GM23338 (cell line): ENCODE measurements around the gene CMIP. TPM values are rescaled to one million over a fixed set of nuclear protein-coding genes. Genes with fewer than 3 reads are reported as not detected.
A peak's percentile ranks its signal among the peaks of the same experiment; 100 is the strongest.

Source experiments
- ATAC-seq: fragments of 200-7000 bp; cut with Tn5 transposase; 3 replicates; pipeline ENCODE4 v1.9.1; 2020
- DNase-seq: peaks from one replicate; pipeline ENCODE4 v3.0.0-alpha.2; 2015; ENCODE audit warnings: low spot score
- H2AFZ ChIP-seq: fragments of 200-600 bp; sonication (generic); 2 replicates; pipeline ENCODE4 v1.8.0; 2016; ENCODE audit warnings: antibody characterized with exemption, mild to moderate bottlenecking, moderate library complexity
- H3F3A ChIP-seq: fragments of 200-600 bp; sonication (generic); replicated peaks from 2 replicates; pipeline ENCODE4 v1.8.0; 2017; ENCODE audit warnings: antibody characterized with exemption, mixed run types, low read depth
- H3K27ac ChIP-seq: fragments of 200-600 bp; sonication (generic); 2 replicates; pipeline ENCODE4 v1.6.1; 2016; ENCODE audit warnings: low read depth
- H3K27me3 ChIP-seq: fragments of 200-600 bp; sonication (generic); 2 replicates; pipeline ENCODE4 v1.8.0; 2016; ENCODE audit warnings: mild to moderate bottlenecking, mixed run types, moderate library complexity; ENCODE audit not compliant: insufficient read depth
- H3K36me3 ChIP-seq: fragments of 200-600 bp; sonication (generic); 2 replicates; pipeline ENCODE4 v1.8.0; 2016; ENCODE audit warnings: mild to moderate bottlenecking; ENCODE audit not compliant: insufficient read depth
- H3K4me1 ChIP-seq: fragments of 200-600 bp; sonication (generic); 2 replicates; pipeline ENCODE4 v1.8.0; 2016; ENCODE audit warnings: mild to moderate bottlenecking, moderate library complexity; ENCODE audit not compliant: insufficient read depth
- H3K4me2 ChIP-seq: fragments of 200-600 bp; sonication (generic); 2 replicates; pipeline ENCODE4 v1.7.1; 2017; ENCODE audit warnings: mixed run types
- H3K4me3 ChIP-seq: fragments of 200-600 bp; sonication (generic); 2 replicates; pipeline ENCODE4 v1.6.1; 2016; ENCODE audit warnings: mixed run types
- H3K79me2 ChIP-seq: fragments of 200-600 bp; sonication (generic); replicated peaks from 2 replicates; pipeline ENCODE4 v1.8.0; 2017; ENCODE audit warnings: mild to moderate bottlenecking; ENCODE audit not compliant: insufficient read depth
- H3K9me2 ChIP-seq: fragments of 200-600 bp; sonication (generic); 2 replicates; pipeline ENCODE4 v1.8.0; 2017; ENCODE audit not compliant: insufficient read depth
- H4K20me1 ChIP-seq: fragments of 200-600 bp; sonication (generic); replicated peaks from 2 replicates; pipeline ENCODE4 v1.8.0; 2017; ENCODE audit warnings: mild to moderate bottlenecking; ENCODE audit not compliant: insufficient read depth
- H3K27ac Mint-ChIP-seq: 2 replicates; pipeline ENCODE4 v1.8.0; 2020; ENCODE audit warnings: inconsistent platforms, mild to moderate bottlenecking, moderate library complexity, mixed read lengths
- H3K27me3 Mint-ChIP-seq: 3 replicates; pipeline ENCODE4 v1.8.0; 2022; ENCODE audit warnings: low read depth, mild to moderate bottlenecking, moderate library complexity, mixed read lengths, inconsistent platforms; ENCODE audit not compliant: insufficient read depth, poor library complexity
- H3K36me3 Mint-ChIP-seq: 3 replicates; pipeline ENCODE4 v1.8.0; 2021; ENCODE audit warnings: low read depth, mild to moderate bottlenecking, inconsistent platforms, moderate library complexity, mixed read lengths
- H3K4me1 Mint-ChIP-seq: 3 replicates; pipeline ENCODE4 v1.8.0; 2020; ENCODE audit warnings: mild to moderate bottlenecking, inconsistent platforms, mixed read lengths
- H3K4me3 Mint-ChIP-seq: 3 replicates; pipeline ENCODE4 v1.8.0; 2021; ENCODE audit warnings: moderate library complexity, mild to moderate bottlenecking, inconsistent platforms, mixed read lengths
- H3K9me3 Mint-ChIP-seq: 3 replicates; pipeline ENCODE4 v1.8.0; 2020; ENCODE audit warnings: moderate library complexity, mild to moderate bottlenecking, inconsistent platforms, mixed read lengths
- CREB1 ChIP-seq: fragments of 250-450 bp; sonication (Bioruptor Pico); IDR thresholded peaks from 2 replicates; pipeline ENCODE4 v1.5.0; 2020; ENCODE audit warnings: low read depth, mild to moderate bottlenecking, moderate library complexity
- EZH2phosphoT487 ChIP-seq: fragments of 200-600 bp; sonication (generic); IDR thresholded peaks from one replicate; pipeline ENCODE4 v1.8.1; 2018; ENCODE audit warnings: antibody characterized with exemption; ENCODE audit not compliant: unreplicated experiment
- JUNB ChIP-seq: IDR thresholded peaks from one replicate; pipeline ENCODE4 v1.6.1; 2016; ENCODE audit warnings: antibody characterized with exemption; ENCODE audit not compliant: unreplicated experiment
- polyA plus RNA-seq: library from polyadenylated mRNA; unstranded; fragments of >200 nt; fragmentation: Nextera tagmentation; extraction: Ambion mirVana; gene quantifications from 2 replicates; pipeline ENCODE4 v1.2.1, GENCODE V29; 2016
- total RNA-seq: library from RNA; depleted of rRNA; stranded (reverse); fragments of >200 nt; shearing (Covaris generic); gene quantifications from 2 replicates; pipeline ENCODE4 v1.2.3, GENCODE V29; 2014
- TF ChIP-seq, protein P1 (sequence below): IDR thresholded peaks from 2 replicates; pipeline ENCODE4 v1.6.1; 2016; ENCODE audit warnings: antibody characterized with exemption
- TF ChIP-seq, protein P2 (sequence below), 2 experiments: fragments of 200-600 bp in 1 of 2; sonication (generic) in 1 of 2; conservative IDR thresholded peaks; 2 replicates each; pipeline versions ENCODE4 v1.5.1 to v1.6.1; 2016 to 2017; ENCODE audit warnings: antibody characterized with exemption in 2 of 2, low read depth in 2 of 2, mild to moderate bottlenecking in 2 of 2, moderate library complexity in 1 of 2
- TF ChIP-seq, protein P3 (sequence below): fragments of 250-450 bp; sonication (Bioruptor Pico); IDR thresholded peaks from 2 replicates; pipeline ENCODE4 v1.5.0; 2020; ENCODE audit warnings: mild to moderate bottlenecking, moderate library complexity
- TF ChIP-seq, protein P4 (sequence below): IDR thresholded peaks from one replicate; pipeline ENCODE4 v1.6.1; 2018; ENCODE audit warnings: antibody characterized with exemption; ENCODE audit not compliant: unreplicated experiment

The CMIP gene
- total and polyA plus RNA-seq, 2 experiments from 2014 or later = 9.5 to 62.3 TPM

DNA sequence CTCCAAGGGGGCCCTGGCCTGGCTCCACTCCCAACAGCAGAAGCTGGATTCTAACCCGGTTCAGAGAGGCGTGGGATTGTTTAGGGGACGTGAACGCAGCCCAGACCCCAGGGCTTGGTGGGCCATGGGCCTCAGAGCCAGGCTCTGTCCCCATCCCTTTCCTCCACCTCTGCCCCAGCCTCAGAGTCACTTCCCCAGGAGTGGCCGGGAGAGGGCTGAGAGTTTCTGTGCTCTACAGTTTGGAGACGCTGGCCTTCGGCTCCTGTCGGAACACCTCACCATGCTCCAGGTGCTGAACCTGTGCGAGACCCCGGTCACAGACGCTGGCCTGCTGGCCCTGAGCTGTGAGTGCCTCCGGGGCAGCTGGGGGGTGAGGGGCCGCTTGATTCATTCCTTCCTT is 260.7 kb downstream of the CMIP start:
- no peak overlapping the region for H3K27ac ChIP-seq
- Mint-ChIP-seq H3K9me3 (no peaks in the 10 kb centered on the region), H3K4me1 (peaks cover 7% of the 10 kb centered on the region; the same call in 2 of the 3 replicates), H3K27ac (peak overlapping the region; percentile 60; the same call in 1 of the 2 replicates), H3K36me3 (peaks cover 51% of the 10 kb centered on the region), H3K4me3 (no peak overlapping the region), H3K27me3 (peaks cover 18% of the 10 kb centered on the region)
- H3K4me2 ChIP-seq = no peak overlapping the region
- no peaks in the 10 kb centered on the region for H4K20me1 ChIP-seq
- no peaks in the 10 kb centered on the region for H3K9me2 ChIP-seq
- H3K79me2 ChIP-seq = no peaks in the 10 kb centered on the region
- no peak for TF ChIP-seq EZH2phosphoT487
- TF ChIP-seq, protein P1, sequence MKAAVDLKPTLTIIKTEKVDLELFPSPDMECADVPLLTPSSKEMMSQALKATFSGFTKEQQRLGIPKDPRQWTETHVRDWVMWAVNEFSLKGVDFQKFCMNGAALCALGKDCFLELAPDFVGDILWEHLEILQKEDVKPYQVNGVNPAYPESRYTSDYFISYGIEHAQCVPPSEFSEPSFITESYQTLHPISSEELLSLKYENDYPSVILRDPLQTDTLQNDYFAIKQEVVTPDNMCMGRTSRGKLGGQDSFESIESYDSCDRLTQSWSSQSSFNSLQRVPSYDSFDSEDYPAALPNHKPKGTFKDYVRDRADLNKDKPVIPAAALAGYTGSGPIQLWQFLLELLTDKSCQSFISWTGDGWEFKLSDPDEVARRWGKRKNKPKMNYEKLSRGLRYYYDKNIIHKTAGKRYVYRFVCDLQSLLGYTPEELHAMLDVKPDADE = no peak
- TF ChIP-seq, protein P2, sequence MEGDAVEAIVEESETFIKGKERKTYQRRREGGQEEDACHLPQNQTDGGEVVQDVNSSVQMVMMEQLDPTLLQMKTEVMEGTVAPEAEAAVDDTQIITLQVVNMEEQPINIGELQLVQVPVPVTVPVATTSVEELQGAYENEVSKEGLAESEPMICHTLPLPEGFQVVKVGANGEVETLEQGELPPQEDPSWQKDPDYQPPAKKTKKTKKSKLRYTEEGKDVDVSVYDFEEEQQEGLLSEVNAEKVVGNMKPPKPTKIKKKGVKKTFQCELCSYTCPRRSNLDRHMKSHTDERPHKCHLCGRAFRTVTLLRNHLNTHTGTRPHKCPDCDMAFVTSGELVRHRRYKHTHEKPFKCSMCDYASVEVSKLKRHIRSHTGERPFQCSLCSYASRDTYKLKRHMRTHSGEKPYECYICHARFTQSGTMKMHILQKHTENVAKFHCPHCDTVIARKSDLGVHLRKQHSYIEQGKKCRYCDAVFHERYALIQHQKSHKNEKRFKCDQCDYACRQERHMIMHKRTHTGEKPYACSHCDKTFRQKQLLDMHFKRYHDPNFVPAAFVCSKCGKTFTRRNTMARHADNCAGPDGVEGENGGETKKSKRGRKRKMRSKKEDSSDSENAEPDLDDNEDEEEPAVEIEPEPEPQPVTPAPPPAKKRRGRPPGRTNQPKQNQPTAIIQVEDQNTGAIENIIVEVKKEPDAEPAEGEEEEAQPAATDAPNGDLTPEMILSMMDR (conservative IDR thresholded peaks at IDR 0.05; ENCODE audit: low read depth in 2 of 2) = no peak
- TF ChIP-seq JUNB = no peak
- TF ChIP-seq, protein P3, sequence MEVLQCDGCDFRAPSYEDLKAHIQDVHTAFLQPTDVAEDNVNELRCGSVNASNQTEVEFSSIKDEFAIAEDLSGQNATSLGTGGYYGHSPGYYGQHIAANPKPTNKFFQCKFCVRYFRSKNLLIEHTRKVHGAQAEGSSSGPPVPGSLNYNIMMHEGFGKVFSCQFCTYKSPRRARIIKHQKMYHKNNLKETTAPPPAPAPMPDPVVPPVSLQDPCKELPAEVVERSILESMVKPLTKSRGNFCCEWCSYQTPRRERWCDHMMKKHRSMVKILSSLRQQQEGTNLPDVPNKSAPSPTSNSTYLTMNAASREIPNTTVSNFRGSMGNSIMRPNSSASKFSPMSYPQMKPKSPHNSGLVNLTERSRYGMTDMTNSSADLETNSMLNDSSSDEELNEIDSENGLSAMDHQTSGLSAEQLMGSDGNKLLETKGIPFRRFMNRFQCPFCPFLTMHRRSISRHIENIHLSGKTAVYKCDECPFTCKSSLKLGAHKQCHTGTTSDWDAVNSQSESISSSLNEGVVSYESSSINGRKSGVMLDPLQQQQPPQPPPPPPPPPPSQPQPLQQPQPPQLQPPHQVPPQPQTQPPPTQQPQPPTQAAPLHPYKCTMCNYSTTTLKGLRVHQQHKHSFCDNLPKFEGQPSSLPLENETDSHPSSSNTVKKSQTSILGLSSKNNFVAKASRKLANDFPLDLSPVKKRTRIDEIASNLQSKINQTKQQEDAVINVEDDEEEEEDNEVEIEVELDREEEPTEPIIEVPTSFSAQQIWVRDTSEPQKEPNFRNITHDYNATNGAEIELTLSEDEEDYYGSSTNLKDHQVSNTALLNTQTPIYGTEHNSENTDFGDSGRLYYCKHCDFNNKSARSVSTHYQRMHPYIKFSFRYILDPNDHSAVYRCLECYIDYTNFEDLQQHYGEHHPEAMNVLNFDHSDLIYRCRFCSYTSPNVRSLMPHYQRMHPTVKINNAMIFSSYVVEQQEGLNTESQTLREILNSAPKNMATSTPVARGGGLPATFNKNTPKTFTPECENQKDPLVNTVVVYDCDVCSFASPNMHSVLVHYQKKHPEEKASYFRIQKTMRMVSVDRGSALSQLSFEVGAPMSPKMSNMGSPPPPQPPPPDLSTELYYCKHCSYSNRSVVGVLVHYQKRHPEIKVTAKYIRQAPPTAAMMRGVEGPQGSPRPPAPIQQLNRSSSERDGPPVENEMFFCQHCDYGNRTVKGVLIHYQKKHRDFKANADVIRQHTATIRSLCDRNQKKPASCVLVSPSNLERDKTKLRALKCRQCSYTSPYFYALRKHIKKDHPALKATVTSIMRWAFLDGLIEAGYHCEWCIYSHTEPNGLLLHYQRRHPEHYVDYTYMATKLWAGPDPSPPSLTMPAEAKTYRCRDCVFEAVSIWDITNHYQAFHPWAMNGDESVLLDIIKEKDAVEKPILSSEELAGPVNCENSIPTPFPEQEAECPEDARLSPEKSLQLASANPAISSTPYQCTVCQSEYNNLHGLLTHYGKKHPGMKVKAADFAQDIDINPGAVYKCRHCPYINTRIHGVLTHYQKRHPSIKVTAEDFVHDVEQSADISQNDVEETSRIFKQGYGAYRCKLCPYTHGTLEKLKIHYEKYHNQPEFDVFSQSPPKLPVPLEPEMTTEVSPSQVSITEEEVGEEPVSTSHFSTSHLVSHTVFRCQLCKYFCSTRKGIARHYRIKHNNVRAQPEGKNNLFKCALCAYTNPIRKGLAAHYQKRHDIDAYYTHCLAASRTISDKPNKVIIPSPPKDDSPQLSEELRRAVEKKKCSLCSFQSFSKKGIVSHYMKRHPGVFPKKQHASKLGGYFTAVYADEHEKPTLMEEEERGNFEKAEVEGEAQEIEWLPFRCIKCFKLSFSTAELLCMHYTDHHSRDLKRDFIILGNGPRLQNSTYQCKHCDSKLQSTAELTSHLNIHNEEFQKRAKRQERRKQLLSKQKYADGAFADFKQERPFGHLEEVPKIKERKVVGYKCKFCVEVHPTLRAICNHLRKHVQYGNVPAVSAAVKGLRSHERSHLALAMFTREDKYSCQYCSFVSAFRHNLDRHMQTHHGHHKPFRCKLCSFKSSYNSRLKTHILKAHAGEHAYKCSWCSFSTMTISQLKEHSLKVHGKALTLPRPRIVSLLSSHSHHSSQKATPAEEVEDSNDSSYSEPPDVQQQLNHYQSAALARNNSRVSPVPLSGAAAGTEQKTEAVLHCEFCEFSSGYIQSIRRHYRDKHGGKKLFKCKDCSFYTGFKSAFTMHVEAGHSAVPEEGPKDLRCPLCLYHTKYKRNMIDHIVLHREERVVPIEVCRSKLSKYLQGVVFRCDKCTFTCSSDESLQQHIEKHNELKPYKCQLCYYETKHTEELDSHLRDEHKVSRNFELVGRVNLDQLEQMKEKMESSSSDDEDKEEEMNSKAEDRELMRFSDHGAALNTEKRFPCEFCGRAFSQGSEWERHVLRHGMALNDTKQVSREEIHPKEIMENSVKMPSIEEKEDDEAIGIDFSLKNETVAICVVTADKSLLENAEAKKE (CRISPR knock-in tag) = no peak
- no peak for TF ChIP-seq CREB1 (CRISPR knock-in tag)
- TF ChIP-seq, protein P4, sequence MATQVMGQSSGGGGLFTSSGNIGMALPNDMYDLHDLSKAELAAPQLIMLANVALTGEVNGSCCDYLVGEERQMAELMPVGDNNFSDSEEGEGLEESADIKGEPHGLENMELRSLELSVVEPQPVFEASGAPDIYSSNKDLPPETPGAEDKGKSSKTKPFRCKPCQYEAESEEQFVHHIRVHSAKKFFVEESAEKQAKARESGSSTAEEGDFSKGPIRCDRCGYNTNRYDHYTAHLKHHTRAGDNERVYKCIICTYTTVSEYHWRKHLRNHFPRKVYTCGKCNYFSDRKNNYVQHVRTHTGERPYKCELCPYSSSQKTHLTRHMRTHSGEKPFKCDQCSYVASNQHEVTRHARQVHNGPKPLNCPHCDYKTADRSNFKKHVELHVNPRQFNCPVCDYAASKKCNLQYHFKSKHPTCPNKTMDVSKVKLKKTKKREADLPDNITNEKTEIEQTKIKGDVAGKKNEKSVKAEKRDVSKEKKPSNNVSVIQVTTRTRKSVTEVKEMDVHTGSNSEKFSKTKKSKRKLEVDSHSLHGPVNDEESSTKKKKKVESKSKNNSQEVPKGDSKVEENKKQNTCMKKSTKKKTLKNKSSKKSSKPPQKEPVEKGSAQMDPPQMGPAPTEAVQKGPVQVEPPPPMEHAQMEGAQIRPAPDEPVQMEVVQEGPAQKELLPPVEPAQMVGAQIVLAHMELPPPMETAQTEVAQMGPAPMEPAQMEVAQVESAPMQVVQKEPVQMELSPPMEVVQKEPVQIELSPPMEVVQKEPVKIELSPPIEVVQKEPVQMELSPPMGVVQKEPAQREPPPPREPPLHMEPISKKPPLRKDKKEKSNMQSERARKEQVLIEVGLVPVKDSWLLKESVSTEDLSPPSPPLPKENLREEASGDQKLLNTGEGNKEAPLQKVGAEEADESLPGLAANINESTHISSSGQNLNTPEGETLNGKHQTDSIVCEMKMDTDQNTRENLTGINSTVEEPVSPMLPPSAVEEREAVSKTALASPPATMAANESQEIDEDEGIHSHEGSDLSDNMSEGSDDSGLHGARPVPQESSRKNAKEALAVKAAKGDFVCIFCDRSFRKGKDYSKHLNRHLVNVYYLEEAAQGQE = no peak
- DNase-seq = no peak
- H3F3A ChIP-seq = 0 out of 2 replicates have a peak, but pooled peaks cover 3% of the 10 kb centered on the region
- no peaks in the 10 kb centered on the region for H3K27me3 ChIP-seq
- no peak for ATAC-seq
- H3K4me3 ChIP-seq = no peak overlapping the region
- H2AFZ ChIP-seq = no peak overlapping the region
- H3K36me3 ChIP-seq = no peaks in the 10 kb centered on the region
- H3K4me1 ChIP-seq = no peaks in the 10 kb centered on the region
